Endothelial cell of hepatic sinusoid (primary cell): Measurements from ENCODE around the gene MFSD11.

Source experiments
- in situ Hi-C: cut with HindIII; loops from 2 replicates; pipeline ENCODE4 v1.10.0; 2017; ENCODE audit warnings: low sequenced_read_pairs

The MFSD11 gene

DNA sequence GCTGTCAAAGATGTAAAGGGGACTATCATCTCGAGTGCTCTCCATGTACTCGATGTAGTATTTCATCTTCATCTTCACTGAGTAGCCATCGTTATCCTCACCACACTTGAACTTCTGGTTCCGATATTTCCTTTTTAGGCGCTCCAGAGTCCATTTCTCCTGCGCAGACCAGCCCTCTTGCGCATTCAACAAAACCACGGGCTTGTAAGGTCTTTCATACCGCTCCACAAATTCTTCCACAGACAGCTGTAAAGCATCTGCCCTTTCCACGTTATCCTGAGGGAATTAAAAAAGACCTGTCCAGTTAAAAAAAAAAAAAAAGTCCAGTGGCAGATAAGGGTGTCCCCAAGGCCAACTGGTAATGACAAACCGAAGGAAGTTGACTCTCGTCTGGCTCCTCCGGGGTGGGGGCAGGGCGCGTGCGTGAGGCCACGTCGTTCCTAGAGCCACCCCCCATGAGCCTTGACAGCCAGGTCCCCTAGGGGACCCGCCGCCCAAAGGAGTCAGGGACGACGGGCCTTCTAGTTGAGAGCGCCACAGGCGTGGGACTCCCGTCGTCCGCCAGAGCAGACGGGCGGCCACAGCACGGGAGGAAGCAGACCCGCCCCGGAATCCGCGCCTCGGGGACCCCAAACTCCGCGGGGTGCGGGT, 12.2 kb upstream of the MFSD11 start:
- in situ Hi-C loops = loop anchor here (25.0 kb wide), 1 partner anchor 437 kb away; no protein-coding TSS in a partner anchor

DNA sequence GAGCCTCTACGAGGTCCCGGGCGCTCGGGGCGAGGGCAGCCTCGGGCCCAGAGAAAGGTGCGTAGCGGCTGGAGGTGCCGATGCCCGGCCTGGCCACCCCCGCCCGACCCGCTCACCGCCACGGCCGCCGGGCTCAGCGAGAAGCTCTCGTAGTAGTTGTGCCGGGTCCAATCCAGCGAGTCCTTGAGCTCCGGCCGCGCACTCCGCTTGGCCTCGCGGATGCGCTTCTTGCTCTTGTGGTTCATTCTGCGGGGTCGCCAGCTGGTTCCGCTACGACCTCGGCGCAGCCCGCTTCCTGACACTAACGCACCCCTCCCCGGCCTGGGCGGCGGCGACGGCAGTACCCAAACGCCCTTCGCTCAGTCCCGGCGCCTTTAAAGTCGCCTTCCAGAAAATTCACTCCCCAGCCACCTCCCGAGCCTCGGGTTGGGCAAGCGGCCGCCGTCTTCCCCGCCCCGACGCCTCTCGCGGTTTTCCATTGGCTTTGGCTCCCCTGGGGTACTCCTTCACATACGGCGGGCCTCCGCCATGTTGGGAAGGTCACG, 11.6 kb upstream of the MFSD11 start, which contains the start of gene JMJD6:
JMJD6 (minus strand) TSS at position 376 of the 545 bp plus-strand sequence; CDS start at position 245, 131 bp downstream.
- in situ Hi-C loops = loop anchor here (25.0 kb wide), 1 partner anchor 436 kb away; no protein-coding TSS in a partner anchor

DNA sequence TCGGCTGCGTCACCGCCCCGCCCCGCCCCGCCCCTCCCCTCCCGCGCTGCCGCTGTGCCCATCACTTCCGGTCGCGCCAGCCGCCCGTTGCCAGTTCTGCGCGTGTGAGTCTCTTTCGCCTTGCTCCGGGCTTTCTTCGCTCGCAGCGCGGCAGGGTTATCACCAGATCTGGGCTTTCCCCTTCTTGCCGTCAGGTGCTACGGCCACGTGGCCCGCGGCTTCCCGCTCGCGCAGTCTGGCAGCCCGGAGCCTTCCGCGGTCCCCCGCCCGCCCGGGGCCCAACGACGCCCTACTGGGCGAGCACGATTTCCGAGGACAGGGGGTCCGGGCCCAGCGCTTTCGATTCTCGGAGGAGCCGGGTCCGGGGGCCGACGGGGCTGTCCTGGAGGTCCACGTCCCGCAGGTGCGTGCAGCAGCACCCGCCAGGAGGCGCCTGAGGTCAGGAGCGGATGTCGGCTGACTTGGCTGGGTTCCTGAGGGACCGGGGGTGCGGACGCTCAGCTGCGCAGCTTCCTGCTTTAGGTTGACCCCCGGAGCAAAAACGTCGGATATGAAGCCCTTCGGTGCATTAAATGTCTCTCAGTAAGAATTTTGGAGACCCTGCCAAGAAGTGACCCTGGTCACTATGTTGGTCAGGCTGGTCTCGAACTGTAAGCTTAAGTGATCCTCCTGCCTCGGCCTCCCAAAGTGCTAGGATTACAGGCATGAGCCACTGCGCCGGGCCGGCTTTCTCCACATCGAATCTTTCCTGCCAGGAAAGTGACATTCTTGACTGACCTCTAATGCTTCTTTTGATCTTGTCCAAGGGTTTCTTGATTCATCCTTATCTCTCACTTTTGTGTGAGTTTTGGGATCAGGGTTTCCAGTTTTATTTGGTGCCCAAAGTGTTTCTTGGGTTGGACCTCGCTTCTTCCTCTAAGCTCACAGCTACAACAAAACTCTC, 10.9 kb upstream of the MFSD11 start, which contains the start of gene METTL23:
METTL23 (plus strand) TSS at position 64 of the 943 bp plus-strand sequence. CDS start 2,872 bp downstream, outside the sequence.
- in situ Hi-C loops = loop anchor here (25.0 kb wide), 1 partner anchor 435 kb away; no protein-coding TSS in a partner anchor

DNA sequence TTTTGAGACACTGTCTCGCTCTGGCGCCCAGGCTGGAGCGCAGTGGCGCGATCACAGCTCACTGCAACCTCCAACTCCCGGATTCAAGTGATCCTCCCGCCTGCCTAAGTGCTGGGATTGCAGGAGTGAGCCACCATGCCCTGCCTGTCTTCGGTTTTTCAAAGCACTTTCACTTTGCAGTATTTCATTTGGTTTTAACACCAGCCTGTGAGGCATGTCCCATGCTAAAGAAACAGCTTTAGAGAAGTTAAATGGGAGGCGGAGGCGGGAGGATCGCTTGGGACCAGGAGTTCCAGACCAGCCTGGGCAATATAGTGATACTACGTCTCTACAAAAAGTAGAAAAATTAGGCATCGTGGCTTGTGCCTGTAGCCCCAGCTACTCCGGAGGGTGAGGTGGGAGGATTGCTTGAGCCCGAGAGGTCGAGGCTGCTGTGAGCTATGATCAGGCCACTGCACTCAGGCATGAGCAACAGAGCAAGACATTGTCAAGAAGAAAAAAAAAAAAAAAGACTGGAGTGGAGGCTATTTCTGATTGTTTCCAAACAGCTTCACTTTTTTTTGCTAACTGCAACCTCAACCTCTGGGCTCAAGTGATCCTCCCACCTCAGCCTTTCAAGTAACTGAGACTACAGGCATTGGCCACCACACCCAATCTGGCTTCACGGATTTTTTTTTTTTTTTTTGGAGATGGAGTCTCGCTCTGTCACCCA, 10.0 kb upstream of the MFSD11 start:
- in situ Hi-C loops = loop anchor here (25.0 kb wide), 1 partner anchor 434 kb away; no protein-coding TSS in a partner anchor

DNA sequence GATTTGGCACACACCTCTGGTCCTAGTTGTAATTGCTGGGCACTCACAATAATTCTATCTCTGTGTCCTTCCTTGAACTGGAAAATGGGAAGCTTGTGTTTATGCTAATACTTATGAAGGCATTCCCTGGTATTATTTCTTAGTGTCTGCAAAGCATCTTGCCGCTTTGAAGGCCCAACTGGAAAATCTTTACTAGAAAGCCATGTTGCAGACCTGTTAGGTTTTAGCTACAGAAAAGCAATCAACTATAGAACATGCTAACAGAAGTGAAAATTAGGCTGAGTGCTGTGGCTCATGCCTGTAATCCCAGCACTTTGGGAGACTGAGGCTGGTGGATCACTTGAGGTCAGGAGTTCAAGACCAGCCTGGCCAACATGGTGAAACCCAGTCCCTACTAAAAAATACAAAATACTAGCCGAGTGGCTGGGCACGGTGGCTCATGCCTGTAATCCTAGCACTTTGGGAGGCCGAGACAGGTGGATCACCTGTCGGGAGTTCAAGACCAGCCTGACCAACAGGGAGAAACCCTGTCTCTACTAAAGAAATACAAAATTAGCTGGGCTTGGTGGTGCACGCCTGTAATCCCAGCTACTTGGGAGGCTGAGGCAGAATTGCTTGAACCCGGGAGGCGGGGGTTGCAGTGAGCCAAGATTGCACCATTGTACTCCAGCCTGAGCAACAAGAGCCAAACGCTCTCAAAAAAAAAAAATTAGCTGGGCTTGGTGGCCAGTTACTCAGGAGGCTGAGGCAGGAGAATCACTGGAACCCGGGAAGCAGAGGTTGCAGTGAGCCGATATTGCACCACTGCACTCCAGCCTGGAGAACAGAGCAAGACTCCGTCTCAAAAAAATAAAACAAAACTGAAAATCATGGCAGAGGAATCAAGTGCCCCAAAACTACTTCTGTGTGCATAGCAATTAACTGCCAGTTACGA, 5.9 kb upstream of the MFSD11 start:
- in situ Hi-C loops = loop anchor here (25.0 kb wide), 1 partner anchor 430 kb away; no protein-coding TSS in a partner anchor

DNA sequence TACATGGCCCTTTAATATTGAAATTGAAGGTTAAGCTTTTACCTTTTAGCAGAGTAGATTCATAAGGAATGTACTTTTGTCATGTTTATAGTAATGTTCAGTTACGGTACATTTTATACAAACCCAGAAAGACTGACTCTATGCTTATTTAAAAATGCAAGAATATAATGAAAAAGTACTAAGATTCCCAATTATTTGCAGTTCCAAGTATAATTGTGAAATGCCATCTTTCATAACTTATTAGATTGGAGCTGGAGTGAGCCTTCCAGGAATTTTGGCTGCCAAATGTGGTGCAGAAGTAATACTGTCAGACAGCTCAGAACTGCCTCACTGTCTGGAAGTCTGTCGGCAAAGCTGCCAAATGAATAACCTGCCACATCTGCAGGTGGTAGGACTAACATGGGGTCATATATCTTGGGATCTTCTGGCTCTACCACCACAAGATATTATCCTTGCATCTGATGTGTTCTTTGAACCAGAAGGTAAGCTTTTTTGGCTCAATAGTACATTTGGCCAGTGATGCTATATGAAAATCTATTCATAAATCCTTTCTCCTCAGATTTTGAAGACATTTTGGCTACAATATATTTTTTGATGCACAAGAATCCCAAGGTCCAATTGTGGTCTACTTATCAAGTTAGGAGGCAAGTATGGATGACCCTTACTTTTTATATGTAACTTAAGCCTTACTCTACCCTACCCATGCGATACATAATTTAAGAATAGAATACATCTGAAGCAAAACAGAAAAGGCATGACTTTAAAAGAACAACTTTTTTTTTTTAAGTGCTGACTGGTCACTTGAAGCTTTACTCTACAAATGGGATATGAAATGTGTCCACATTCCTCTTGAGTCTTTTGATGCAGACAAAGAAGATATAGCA, 4.9 kb upstream of the MFSD11 start:
- in situ Hi-C loops = loop anchor here (25.0 kb wide), 1 partner anchor 429 kb away; no protein-coding TSS in a partner anchor

DNA sequence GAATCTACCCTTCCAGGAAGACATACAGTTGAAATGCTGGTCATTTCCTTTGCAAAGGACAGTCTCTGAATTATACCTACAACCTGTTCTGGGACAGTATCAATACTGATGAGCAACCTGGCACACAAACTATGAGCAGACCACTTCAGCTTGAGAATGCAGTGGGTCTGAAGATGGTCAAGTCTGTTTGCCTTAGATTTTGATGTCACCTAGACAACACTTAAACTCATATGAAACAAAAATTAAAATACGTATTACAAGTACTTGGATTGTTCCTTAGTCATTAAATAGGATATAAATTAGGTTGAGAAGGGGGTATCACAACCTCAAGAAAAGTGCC, 4.3 kb upstream of the MFSD11 start:
- in situ Hi-C loops = loop anchor here (25.0 kb wide), 1 partner anchor 429 kb away; no protein-coding TSS in a partner anchor

DNA sequence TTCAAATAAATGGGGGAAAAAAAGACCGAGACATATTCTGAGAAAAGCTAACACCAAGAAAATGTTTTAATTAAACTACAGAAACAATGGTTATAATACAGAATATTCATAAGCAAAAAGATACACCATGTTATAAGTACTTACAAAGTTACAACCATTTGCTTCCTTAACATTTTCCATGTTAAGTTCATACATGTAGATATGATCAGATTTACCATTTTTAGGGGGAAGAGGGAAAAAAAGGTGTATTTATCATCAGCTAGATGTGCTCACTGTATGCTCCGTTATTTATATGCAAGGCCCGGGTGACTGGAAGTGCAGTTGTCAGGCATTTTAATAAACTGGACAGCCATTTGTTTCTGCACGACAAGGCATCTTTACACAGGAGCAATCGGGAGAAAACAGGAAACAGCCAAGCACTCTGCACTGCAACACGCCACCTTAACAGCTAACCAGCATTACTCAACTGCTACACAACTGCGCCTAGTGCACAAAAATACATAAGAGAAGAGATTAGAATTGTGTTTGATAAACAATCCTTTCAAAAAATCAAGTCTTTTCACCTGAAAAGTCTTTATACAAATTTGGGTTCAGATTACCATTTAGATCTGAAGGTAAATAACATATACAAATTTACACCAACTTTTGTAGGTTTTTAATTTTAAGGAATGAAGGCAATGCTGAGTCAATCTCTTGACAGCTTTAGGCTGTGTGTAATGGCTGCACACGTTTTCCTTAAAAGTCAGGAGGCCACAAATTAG, 3.7 kb upstream of the MFSD11 start:
- in situ Hi-C loops = loop anchor here (25.0 kb wide), 1 partner anchor 428 kb away; no protein-coding TSS in a partner anchor

DNA sequence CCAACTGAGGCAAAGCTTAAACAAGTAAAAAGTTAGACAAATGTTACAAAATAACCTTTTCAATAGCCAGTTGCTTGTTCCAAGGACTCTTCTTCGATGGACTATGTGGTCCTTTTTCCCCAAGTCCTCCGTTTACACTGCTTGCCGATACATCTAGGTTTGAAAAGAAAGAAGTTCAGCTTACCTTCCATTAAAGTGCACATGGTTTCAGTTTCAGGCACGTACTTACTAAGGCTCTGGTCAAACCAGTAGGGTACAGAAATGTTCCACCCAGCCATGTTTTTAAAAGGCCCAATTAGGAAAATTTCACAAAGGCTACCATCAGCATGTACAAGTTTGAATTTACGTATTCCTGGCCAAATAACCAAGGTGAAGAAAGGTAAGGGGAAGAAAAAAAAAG, 2.9 kb upstream of the MFSD11 start:
- in situ Hi-C loops = loop anchor here (25.0 kb wide), 1 partner anchor 427 kb away; no protein-coding TSS in a partner anchor

DNA sequence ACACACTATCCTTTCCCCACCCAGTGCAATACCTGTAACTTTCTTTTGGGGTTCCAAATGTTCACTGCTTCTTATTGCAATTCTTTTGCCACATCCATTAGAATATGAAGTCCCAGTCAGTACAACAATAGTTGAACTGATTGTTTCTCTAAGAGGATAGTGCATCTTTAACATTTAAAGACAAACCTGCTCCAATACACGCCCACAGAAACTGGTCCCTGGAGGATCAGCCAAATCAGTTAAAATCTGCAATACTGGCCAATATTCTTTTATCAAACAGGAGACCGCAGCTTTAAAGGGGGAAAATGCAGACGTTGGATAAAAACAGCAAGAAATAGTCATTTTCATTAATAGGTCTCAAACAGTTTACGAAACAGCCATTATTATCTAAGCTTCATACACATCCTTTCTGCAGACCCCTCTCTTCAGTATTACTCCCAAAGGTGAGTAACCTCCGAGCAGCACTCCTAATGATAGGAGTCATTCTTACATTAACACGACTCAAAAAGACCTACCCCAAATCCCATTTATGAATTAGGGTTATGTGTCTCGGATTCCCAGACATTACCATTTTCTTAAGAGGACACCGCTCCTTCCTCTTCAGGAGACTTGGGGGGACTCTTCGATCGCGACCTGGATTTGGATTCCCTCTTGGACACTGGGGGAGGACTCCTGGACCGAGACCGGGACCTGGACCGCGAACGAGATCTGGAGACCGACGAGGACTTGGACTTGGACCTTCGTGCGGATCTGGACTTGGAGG, 2.2 kb upstream of the MFSD11 start:
- in situ Hi-C loops = loop anchor here (25.0 kb wide), 1 partner anchor 427 kb away; no protein-coding TSS in a partner anchor

DNA sequence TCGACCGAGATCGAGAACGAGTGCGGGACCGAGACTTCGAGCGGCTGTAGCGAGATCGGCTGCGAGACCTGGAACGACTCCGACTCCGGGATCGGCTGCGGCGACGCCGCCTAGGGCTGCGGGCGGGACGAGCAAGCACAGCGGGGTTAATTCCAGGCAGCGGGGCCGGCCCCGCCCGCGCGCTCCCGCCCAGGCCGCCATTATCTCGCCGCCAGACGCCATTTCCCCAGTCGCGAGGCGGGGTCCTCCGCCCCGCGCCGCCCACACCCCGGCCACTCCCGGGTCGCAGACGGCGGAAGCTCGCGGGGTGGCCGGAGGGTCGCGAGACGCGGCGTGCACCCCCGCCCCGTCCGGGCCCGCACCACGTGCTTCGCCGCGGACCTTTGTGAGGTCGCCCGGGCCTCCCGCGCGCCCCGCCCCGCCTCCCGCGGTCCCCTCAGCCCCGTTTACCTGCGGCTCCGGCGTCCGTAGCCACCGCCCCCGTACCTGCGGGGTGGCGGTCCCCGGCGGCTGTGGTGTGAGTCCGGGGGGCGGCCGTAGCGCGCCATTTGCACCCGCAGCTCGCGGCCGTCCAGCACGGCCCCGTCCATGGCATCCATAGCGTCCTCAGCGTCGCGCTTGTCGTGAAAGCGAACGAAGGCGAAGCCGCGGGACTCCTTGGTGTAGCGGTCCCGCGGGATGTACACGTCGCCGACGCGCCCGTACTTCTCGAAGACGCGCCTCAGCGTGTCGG, 1.4 kb upstream of the MFSD11 start:
- in situ Hi-C loops = loop anchor here (25.0 kb wide), 1 partner anchor 426 kb away; no protein-coding TSS in a partner anchor

DNA sequence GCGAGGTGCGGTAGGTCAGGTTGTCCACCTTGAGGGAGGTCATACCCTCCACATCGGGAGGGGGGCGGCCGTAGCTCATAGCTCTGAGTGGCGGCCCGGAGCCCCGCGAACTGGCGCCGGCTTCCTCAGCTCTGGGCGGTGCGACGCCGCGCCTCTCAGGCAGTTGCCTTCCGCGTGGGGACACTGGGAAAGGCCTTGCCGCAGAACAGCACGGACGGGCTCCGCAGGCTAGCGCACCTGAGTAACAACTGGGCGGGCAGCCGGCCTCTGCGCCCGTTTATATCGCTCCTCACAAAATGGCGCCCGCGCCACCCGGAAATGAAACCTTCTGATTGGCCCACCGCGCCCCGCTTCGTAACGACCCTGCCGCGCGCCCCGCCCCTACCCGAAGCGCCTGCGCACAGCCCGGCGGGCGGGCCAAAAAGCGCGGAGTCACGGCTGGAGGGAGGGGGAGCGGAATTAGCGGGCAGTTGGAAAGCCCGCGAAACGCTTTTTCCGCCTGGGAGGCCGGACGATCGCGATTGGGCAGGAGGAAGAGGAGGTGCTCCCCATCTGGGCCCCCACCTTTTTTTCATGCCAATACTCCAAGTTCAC, 740 bp upstream of the MFSD11 start, which contains the start of gene SRSF2:
SRSF2 (minus strand) TSS at position 250 of the 594 bp plus-strand sequence; CDS start at position 79, 171 bp downstream.
- in situ Hi-C loops = loop anchor here (25.0 kb wide), 1 partner anchor 425 kb away; no protein-coding TSS in a partner anchor

DNA sequence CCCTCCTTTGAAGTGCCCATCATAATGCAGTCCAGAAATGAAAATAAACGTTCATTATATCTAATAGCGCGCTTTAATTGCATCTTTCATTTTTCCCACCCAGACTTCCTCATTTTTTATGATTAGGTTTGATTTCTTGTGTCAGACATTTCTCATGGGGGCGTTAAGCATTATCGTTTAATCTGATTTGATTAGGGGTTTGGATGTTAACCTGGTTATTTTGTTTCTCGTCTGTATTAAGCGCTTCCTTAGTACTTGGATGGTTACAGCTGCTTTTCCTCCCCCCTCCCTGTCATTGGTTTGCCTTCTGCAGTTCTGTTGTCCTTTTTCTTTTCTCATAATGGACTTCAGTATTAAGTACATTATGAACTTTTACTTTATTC, 540 bp downstream of the MFSD11 start:
- in situ Hi-C loops = loop anchor here (25.0 kb wide), 1 partner anchor 424 kb away; no protein-coding TSS in a partner anchor

DNA sequence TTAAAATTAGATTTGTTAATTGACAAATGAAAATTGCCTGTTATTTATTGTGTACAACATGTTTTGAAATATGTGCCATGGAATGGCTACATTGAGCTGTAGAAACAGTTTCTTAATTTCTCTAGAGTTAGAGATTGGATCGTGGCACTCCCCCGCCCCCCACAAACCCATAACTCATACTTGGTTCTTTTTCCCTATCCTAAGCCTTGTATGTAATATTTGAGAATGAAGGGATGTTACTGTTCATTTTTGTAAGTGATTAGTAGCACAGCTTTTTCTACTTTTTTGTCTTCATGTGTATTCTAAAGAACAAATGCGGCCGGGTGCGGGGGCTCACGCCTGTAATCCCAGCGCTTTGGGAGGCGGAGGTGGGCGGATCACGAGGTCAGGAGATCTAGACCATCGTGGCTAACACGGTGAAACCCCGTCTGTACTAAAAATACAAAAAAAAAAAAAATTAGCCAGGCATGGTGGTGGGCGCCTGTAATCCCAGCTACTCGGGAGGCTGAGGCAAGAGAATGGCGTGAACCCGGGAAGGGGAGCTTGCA, 1.7 kb downstream of the MFSD11 start:
- in situ Hi-C loops = loop anchor here (10.0 to 25.0 kb wide), 2 partner anchors 295 to 423 kb away; no protein-coding TSS in a partner anchor
